Cardiac muscle cell (in vitro differentiated cells and primary cell): ENCODE data around the gene HIVEP1. TPM values are rescaled to one million over a fixed set of nuclear protein-coding genes. Genes with fewer than 3 reads are reported as not detected.

Experiments
- DNase-seq, 2 donors: peaks; one replicate each; pipeline versions ENCODE4 v3.0.0 to v3.0.0-alpha.2; 2010 to 2017; ENCODE audit warnings: low read depth in 1 of 2, low spot score in 1 of 2
- H3K27ac ChIP-seq: fragments of 200-600 bp; sonication (generic); 2 replicates; pipeline ENCODE4 v1.5.1; 2016
- H3K27me3 ChIP-seq: fragments of 200-600 bp; sonication (generic); 2 replicates; pipeline ENCODE4 v1.6.0; 2016; ENCODE audit warnings: control low read depth
- H3K36me3 ChIP-seq: fragments of 200-600 bp; sonication (generic); 2 replicates; pipeline ENCODE4 v1.5.1; 2016; ENCODE audit warnings: control low read depth
- H3K4me1 ChIP-seq: fragments of 200-600 bp; sonication (generic); 2 replicates; pipeline ENCODE4 v1.8.1; 2017; ENCODE audit warnings: low read depth, mild to moderate bottlenecking, mixed run types
- H3K4me3 ChIP-seq: fragments of 200-600 bp; sonication (generic); 2 replicates; pipeline ENCODE4 v1.5.1; 2016; ENCODE audit warnings: mild to moderate bottlenecking
- H3K9me3 ChIP-seq: fragments of 200-600 bp; sonication (generic); 2 replicates; pipeline ENCODE4 v1.5.1; 2017; ENCODE audit warnings: low read depth, mild to moderate bottlenecking, control low read depth
- polyA plus RNA-seq: library from polyadenylated mRNA; unstranded; fragments of >200 nt; fragmentation: Nextera tagmentation; extraction: Ambion mirVana; gene quantifications from 2 replicates; pipeline ENCODE4 v1.2.1, GENCODE V29; 2016
- total RNA-seq: library from RNA; depleted of rRNA; stranded (reverse); fragments of >200 nt; gene quantifications from 2 replicates; pipeline ENCODE4 v1.2.3, GENCODE V29; 2016
- TF ChIP-seq, protein P1 (sequence below): IDR thresholded peaks from 2 replicates; pipeline ENCODE4 v1.5.1; 2012; ENCODE audit warnings: low read depth, mild to moderate bottlenecking, low read length

The HIVEP1 gene
- total and polyA plus RNA-seq, 2 experiments from 2014 or later: 5.3 to 20.0 TPM

DNA sequence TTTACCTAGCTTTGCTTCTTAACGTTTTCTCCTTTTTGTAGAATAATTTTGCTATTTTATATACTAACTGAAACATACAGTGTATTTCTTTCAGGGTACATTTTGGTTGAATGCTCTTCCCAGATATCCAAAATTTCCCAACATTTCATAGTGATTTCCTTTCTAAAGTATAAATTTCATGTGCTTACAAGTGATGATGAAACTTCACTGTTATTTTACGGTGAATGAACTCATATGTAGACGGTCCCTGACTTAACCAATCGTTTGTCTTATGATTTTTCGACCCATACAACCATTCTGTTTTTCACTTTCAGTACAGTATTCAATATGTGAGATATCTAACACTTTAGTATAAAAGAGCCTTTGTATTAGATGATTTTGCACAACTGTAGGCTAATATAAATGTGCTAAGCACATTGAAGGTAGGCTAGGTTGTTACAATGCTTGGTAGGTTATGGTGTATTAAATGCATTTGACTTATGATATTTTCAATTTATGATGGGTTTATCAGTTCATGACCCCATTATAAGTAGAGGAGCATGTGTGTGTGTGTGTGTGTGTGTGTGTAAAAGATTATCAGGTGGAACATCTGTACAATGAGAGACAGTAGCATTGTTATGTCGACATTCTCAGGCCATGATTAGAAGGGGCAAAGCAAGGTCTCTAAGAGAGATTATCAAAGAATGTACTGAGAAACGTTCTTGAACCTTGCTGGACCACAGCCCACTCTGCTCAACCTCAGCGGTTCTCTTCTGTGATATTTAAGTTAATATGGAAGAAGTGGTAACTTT, 20.9 kb downstream of the HIVEP1 start:
- no peak for DNase-seq
- H3K4me3 ChIP-seq: no peak overlapping the region
- no peaks in the 10 kb centered on the region for H3K36me3 ChIP-seq
- no peaks in the 10 kb centered on the region for H3K27me3 ChIP-seq
- H3K4me1 ChIP-seq: peaks cover 22% of the 10 kb centered on the region
- TF ChIP-seq, protein P1, sequence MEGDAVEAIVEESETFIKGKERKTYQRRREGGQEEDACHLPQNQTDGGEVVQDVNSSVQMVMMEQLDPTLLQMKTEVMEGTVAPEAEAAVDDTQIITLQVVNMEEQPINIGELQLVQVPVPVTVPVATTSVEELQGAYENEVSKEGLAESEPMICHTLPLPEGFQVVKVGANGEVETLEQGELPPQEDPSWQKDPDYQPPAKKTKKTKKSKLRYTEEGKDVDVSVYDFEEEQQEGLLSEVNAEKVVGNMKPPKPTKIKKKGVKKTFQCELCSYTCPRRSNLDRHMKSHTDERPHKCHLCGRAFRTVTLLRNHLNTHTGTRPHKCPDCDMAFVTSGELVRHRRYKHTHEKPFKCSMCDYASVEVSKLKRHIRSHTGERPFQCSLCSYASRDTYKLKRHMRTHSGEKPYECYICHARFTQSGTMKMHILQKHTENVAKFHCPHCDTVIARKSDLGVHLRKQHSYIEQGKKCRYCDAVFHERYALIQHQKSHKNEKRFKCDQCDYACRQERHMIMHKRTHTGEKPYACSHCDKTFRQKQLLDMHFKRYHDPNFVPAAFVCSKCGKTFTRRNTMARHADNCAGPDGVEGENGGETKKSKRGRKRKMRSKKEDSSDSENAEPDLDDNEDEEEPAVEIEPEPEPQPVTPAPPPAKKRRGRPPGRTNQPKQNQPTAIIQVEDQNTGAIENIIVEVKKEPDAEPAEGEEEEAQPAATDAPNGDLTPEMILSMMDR: no peak
- H3K27ac ChIP-seq: no peak overlapping the region
- H3K9me3 ChIP-seq: no peaks in the 10 kb centered on the region

DNA sequence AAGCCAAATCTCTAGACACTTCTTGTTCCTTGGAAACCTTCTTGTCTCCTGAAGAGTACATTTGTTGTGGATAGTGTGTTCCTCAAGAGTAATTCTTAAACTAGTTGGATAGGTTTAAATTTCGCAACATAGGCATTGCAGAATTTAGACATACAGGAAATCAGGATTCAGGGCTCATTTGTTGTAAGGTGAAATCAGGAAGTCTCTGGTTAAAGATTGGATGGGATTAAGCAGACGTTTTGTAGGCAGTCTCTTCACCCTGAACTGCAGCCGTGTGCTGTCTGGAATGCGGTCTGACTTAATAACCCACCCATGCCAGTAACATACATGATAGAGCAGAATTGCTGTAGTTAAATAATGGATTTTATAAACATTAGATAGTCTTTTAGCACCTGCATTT, 21.7 kb downstream of the HIVEP1 start:
- no peaks in the 10 kb centered on the region for H3K27me3 ChIP-seq
- H3K4me3 ChIP-seq: no peak overlapping the region
- H3K27ac ChIP-seq: no peak overlapping the region
- no peaks in the 10 kb centered on the region for H3K36me3 ChIP-seq
- peak in 1 of 2 donors; percentile 67 for DNase-seq
- peaks cover 22% of the 10 kb centered on the region for H3K4me1 ChIP-seq
- TF ChIP-seq, protein P1: no peak
- no peaks in the 10 kb centered on the region for H3K9me3 ChIP-seq

DNA sequence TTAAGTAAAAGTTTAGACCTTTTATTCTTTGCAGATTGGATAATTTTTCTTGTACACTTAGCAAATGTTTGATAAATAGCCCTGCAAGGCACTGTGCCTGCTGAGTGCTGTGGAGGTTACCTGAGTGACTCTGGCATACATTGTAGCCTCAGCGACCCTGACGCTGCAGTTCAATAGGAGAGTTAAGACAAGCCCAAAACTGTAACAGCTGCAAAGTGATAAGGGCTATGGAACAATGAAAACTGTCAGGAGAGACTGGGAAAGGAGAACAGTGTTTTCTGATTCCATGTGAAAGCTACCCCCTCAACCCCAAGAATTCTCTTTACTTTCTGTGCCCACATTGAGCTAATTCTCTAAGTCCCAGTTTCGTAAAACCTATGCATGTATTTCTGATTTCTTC, 22.2 kb downstream of the HIVEP1 start:
- no peak overlapping the region for H3K4me3 ChIP-seq
- H3K36me3 ChIP-seq: no peaks in the 10 kb centered on the region
- no peak overlapping the region for H3K27ac ChIP-seq
- no peaks in the 10 kb centered on the region for H3K27me3 ChIP-seq
- no peaks in the 10 kb centered on the region for H3K9me3 ChIP-seq
- TF ChIP-seq, protein P1: no peak
- H3K4me1 ChIP-seq: peaks cover 22% of the 10 kb centered on the region
- DNase-seq: peak in 1 of 2 donors; percentile 50

DNA sequence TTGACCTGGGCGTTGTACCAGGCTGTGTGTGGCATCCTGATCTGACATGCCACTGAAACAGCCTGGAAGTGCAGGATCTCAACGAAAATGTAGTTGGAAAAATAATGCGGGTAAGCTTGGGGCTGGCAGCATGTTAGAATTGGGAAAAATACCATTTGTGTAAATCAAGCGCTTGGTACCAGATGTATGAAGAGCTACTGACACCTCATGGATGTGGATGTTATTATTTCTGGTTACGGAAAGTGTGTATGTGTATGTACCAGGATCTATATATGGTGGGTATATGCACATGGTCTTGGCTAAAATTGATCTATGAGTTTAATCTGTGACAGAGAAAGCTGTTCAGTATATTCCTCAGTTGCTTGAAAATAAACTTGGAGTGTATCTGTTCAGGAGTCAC, 22.7 kb downstream of the HIVEP1 start:
- Histone ChIP-seq H3K27ac (no peak overlapping the region), H3K36me3 (no peaks in the 10 kb centered on the region), H3K27me3 (no peaks in the 10 kb centered on the region), H3K9me3 (no peaks in the 10 kb centered on the region), H3K4me3 (no peak overlapping the region), H3K4me1 (peaks cover 22% of the 10 kb centered on the region)
- TF ChIP-seq, protein P1: no peak
- no peak for DNase-seq

DNA sequence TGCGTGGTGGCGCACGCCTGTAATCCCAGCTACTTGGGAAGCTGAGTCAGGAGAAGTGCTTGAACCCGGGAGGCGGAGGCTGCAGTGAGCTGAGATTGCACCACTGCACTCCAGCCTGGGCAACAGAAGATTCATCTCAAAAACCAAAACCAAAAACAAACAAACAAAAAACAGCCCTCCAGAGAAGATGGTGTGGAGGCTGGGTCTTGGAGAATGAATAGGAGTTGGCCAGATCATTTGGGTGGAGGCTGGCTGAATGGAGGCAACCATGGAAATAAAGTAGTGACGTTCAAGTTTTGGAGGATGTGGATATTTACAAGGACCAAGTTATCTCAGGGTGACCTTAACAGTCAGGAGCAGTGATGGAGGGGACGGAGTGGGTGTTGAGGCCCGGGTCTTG, 24.7 kb downstream of the HIVEP1 start:
- no peaks in the 10 kb centered on the region for H3K27me3 ChIP-seq
- H3K36me3 ChIP-seq: no peaks in the 10 kb centered on the region
- no peak overlapping the region for H3K27ac ChIP-seq
- peaks cover 22% of the 10 kb centered on the region for H3K4me1 ChIP-seq
- no peaks in the 10 kb centered on the region for H3K9me3 ChIP-seq
- TF ChIP-seq, protein P1: no peak
- H3K4me3 ChIP-seq: no peak overlapping the region
- no peak for DNase-seq
